Fibroblast of mammary gland (primary cell): ENCODE results near the gene AFAP1L1.

Experiments
- DNase-seq: peaks from one replicate; pipeline ENCODE4 v3.0.0-alpha.2; 2010; ENCODE audit warnings: low read depth
- H3K4me3 ChIP-seq: 2 replicates; pipeline ENCODE4 v1.5.1; 2011; ENCODE audit warnings: low read depth, mild to moderate bottlenecking, low read length, moderate library complexity; ENCODE audit not compliant: control insufficient read depth
- CTCF ChIP-seq: conservative IDR thresholded peaks from 2 replicates; pipeline ENCODE4 v1.5.1; 2011; ENCODE audit warnings: low read depth, low read length, inconsistent platforms; ENCODE audit not compliant: control insufficient read depth, insufficient read depth

Gene AFAP1L1

GRCh38 chr5:149381986-149382338, 110.3 kb downstream of the AFAP1L1 start:
- H3K4me3 ChIP-seq: no peak overlapping the region
- peak; percentile 69 for DNase-seq
- peak; percentile 88 for TF ChIP-seq CTCF

- no peak for DNase-seq
- no peak for TF ChIP-seq CTCF
- H3K4me3 ChIP-seq: no peak overlapping the region
Measured at GRCh38 chr5:149382517-149383220, 111.0 kb downstream of the AFAP1L1 start.

- H3K4me3 ChIP-seq: no peak overlapping the region
- TF ChIP-seq CTCF: no peak
- DNase-seq: no peak
Measured at GRCh38 chr5:149383399-149383798, 111.7 kb downstream of the AFAP1L1 start.

GRCh38 chr5:149386166-149386565, 114.5 kb downstream of the AFAP1L1 start:
- TF ChIP-seq CTCF: no peak
- DNase-seq: no peak
- no peak overlapping the region for H3K4me3 ChIP-seq

GRCh38 chr5:149387081-149387631, 115.5 kb downstream of the AFAP1L1 start:
- no peak for TF ChIP-seq CTCF
- peak; percentile 88 for DNase-seq
- no peak overlapping the region for H3K4me3 ChIP-seq

GRCh38 chr5:149387982-149388381, 116.3 kb downstream of the AFAP1L1 start:
- TF ChIP-seq CTCF: no peak
- no peak overlapping the region for H3K4me3 ChIP-seq
- DNase-seq: peak; percentile 92
